Gastroesophageal sphincter (tissue), 4 donors: ENCODE results near the gene MYO1D. TPM values are rescaled to one million over a fixed set of nuclear protein-coding genes. Genes with fewer than 3 reads are reported as not detected.

Experiments
- ATAC-seq: fragments of 150-250 bp; one replicate; pipeline ENCODE4 v1.9.1; 2016; ENCODE audit warnings: mild to moderate bottlenecking, moderate library complexity
- H3K27ac ChIP-seq, 4 donors: fragments of 200-600 bp; sonication (generic) in 3 of 4; 1 replicate in 3 of 4; 2 replicates in 1 of 4; pipeline ENCODE4 v1.5.1; 2016 to 2019
- H3K27me3 ChIP-seq: fragments of 200-600 bp; sonication (generic); one replicate; pipeline ENCODE4 v1.5.1; 2019
- H3K36me3 ChIP-seq, 2 donors: fragments of 200-600 bp; sonication (generic); one replicate each; pipeline ENCODE4 v1.5.1; 2019; ENCODE audit warnings: control low read depth in 1 of 2
- H3K4me1 ChIP-seq, 3 donors: fragments of 200-600 bp; sonication (generic); 1 replicate in 2 of 3; 2 replicates in 1 of 3; pipeline ENCODE4 v1.5.1; 2016 to 2019; ENCODE audit warnings: control low read depth in 2 of 3
- H3K4me3 ChIP-seq, 2 donors: fragments of 200-600 bp; sonication (generic); one replicate each; pipeline ENCODE4 v1.5.1; 2019; ENCODE audit warnings: mild to moderate bottlenecking in 1 of 2, moderate library complexity in 1 of 2
- H3K9me3 ChIP-seq, 3 donors: fragments of 200-600 bp; sonication (generic); one replicate each; pipeline ENCODE4 v1.5.1; 2017 to 2019; ENCODE audit warnings: control low read depth in 2 of 3
- EP300 ChIP-seq: sonication (generic); formaldehyde crosslinking; IDR thresholded peaks from one replicate; pipeline ENCODE4 v1.6.1; 2017; ENCODE audit warnings: antibody characterized with exemption, mild to moderate bottlenecking
- POLR2A ChIP-seq, 2 donors: fragments of 450-650 bp; IDR thresholded peaks; one replicate each; pipeline ENCODE4 v1.6.1; 2017; ENCODE audit warnings: antibody characterized with exemption in 2 of 2, mild to moderate bottlenecking in 2 of 2, moderate library complexity in 1 of 2
- POLR2AphosphoS5 ChIP-seq: sonication (generic); formaldehyde crosslinking; IDR thresholded peaks from one replicate; pipeline ENCODE4 v1.6.1; 2017; ENCODE audit warnings: antibody characterized with exemption
- WGBS, 2 donors: methylation state at CpG; one replicate each; pipeline ENCODE4 v1.1.5; 2018; ENCODE audit warnings: low coverage in 1 of 2; 5-methylcytosine and 5-hydroxymethylcytosine counted together
- total RNA-seq, 4 donors: library from RNA; depleted of rRNA; stranded (reverse); fragments of >200 nt; gene quantifications; one replicate each; pipeline ENCODE4 v1.1.0, GENCODE V29; 2016
- TF ChIP-seq, protein P1 (sequence below), 4 experiments: fragments of 200-600 bp in 2 of 4; fragments of 450-650 bp in 2 of 4; sonication (generic) in 1 of 4; IDR thresholded peaks; one replicate each; pipeline ENCODE4 v1.5.1; 2017 to 2019; ENCODE audit warnings: antibody characterized with exemption in 4 of 4, mild to moderate bottlenecking in 2 of 4, moderate library complexity in 2 of 4

The MYO1D gene
- total RNA-seq, 4 donors from 2014 or later: 28.2 to 63.5 (median 47.2) TPM

GRCh38 chr17:32591405-32591804 lies 285.5 kb downstream of the MYO1D start:
- H3K27ac ChIP-seq: no peak overlapping the region
- no peaks in the 10 kb centered on the region for H3K36me3 ChIP-seq
- no peaks in the 10 kb centered on the region for H3K9me3 ChIP-seq
- no peak for ATAC-seq
- H3K4me1 ChIP-seq: no peaks in the 10 kb centered on the region
- no peaks in the 10 kb centered on the region for H3K27me3 ChIP-seq
- WGBS, 2 donors: 83 to 92% methylated on average over 2 to 3 of the region's 3 CpGs
- no peak overlapping the region for H3K4me3 ChIP-seq
- no peak for TF ChIP-seq EP300
- TF ChIP-seq POLR2AphosphoS5: no peak
- no peak for TF ChIP-seq POLR2A (IDR thresholded peaks at IDR 0.05)
- TF ChIP-seq, protein P1, sequence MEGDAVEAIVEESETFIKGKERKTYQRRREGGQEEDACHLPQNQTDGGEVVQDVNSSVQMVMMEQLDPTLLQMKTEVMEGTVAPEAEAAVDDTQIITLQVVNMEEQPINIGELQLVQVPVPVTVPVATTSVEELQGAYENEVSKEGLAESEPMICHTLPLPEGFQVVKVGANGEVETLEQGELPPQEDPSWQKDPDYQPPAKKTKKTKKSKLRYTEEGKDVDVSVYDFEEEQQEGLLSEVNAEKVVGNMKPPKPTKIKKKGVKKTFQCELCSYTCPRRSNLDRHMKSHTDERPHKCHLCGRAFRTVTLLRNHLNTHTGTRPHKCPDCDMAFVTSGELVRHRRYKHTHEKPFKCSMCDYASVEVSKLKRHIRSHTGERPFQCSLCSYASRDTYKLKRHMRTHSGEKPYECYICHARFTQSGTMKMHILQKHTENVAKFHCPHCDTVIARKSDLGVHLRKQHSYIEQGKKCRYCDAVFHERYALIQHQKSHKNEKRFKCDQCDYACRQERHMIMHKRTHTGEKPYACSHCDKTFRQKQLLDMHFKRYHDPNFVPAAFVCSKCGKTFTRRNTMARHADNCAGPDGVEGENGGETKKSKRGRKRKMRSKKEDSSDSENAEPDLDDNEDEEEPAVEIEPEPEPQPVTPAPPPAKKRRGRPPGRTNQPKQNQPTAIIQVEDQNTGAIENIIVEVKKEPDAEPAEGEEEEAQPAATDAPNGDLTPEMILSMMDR (IDR thresholded peaks at IDR 0.05): no peak

DNA sequence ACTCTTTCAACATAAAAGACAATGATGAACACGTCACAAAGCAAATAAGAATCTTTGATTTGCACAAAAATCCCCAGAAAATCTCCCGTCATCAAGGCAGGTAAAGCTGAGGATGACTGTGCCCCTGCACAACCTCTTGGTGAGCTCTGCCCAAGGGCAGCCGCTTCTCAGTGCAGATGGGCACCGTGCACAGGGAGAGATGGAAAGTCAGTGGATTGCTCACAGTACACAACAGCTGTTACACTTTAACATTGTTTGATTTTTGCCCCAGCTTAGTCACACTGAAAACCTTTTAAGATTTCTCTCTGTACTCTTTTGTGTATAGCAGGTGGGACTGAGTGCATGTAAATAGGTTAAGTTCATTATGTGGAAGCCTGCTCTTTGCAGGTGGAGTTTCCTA lies 285.9 kb downstream of the MYO1D start:
- H3K36me3 ChIP-seq: no peaks in the 10 kb centered on the region
- H3K27ac ChIP-seq: no peak overlapping the region
- no peaks in the 10 kb centered on the region for H3K4me1 ChIP-seq
- 54 to 65% methylated on average over 3 to 4 of the region's 4 CpGs for WGBS, 2 donors
- no peaks in the 10 kb centered on the region for H3K27me3 ChIP-seq
- ATAC-seq: no peak
- H3K9me3 ChIP-seq: no peaks in the 10 kb centered on the region
- H3K4me3 ChIP-seq: no peak overlapping the region
- TF ChIP-seq, protein P1 (IDR thresholded peaks at IDR 0.05): no peak
- TF ChIP-seq POLR2AphosphoS5 (no peak), EP300 (no peak), POLR2A (IDR thresholded peaks at IDR 0.05) (no peak)

- Histone ChIP-seq H3K4me3 (no peak overlapping the region), H3K9me3 (no peaks in the 10 kb centered on the region), H3K27me3 (no peaks in the 10 kb centered on the region), H3K36me3 (no peaks in the 10 kb centered on the region), H3K27ac (no peak overlapping the region), H3K4me1 (no peaks in the 10 kb centered on the region)
- WGBS, 2 donors: 76 to 79% methylated on average over 5 to 6 of the region's 6 CpGs
- TF ChIP-seq, protein P1 (IDR thresholded peaks at IDR 0.05): no peak
- TF ChIP-seq POLR2A (IDR thresholded peaks at IDR 0.05) (no peak), POLR2AphosphoS5 (no peak), EP300 (no peak)
- ATAC-seq: no peak
Observed at GRCh38 chr17:32588982-32589381, 287.9 kb downstream of the MYO1D start.

DNA sequence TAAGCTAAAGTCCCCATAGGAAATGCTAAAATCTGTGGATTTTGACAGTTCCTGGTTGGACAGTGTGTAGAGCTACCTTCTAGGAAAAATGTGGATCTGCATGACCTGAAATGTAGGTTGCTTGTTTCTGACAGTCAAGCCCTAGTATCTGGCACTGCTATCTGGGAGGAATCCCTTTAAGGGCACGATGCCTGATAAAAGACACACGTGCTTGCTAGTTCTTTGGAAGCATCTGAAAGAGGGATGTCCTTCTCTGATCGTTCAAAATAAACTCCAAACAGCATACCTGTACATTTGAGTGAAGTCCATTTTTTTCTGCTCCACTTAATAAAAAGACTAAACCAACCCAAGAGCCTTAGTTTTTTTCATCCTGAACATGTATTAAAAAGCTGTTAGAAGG lies 288.8 kb downstream of the MYO1D start:
- Histone ChIP-seq H3K9me3 (no peaks in the 10 kb centered on the region), H3K4me1 (no peaks in the 10 kb centered on the region), H3K4me3 (no peak overlapping the region), H3K27me3 (no peaks in the 10 kb centered on the region), H3K36me3 (no peaks in the 10 kb centered on the region), H3K27ac (no peak overlapping the region)
- 39 to 44% methylated on average over 3 of the region's 3 CpGs for WGBS, 2 donors
- TF ChIP-seq, protein P1 (IDR thresholded peaks at IDR 0.05): no peak
- TF ChIP-seq EP300: no peak
- ATAC-seq: no peak

GRCh38 chr17:32586666-32587065 lies 290.3 kb downstream of the MYO1D start:
- no peaks in the 10 kb centered on the region for H3K36me3 ChIP-seq
- no peak overlapping the region for H3K27ac ChIP-seq
- no peaks in the 10 kb centered on the region for H3K4me1 ChIP-seq
- no peaks in the 10 kb centered on the region for H3K9me3 ChIP-seq
- TF ChIP-seq POLR2AphosphoS5 (no peak), EP300 (no peak), POLR2A (IDR thresholded peaks at IDR 0.05) (no peak)
- TF ChIP-seq, protein P1 (IDR thresholded peaks at IDR 0.05): no peak
- no peak overlapping the region for H3K4me3 ChIP-seq
- 33 to 82% methylated on average over 1 to 2 of the region's 2 CpGs for WGBS, 2 donors
- H3K27me3 ChIP-seq: no peaks in the 10 kb centered on the region
- ATAC-seq: no peak
